Natural killer cell (primary cell): ENCODE results near the gene TM2D3. TPM values are rescaled to one million over a fixed set of nuclear protein-coding genes. Genes with fewer than 3 reads are reported as not detected.

Experiments
- ATAC-seq, 3 donors: fragments of 150-1000 bp in 2 of 3; fragments of 200-7000 bp in 1 of 3; cut with Tn5 transposase; 1 replicate in 1 of 3; 2 replicates in 2 of 3; pipeline ENCODE4 v1.10.0; 2021; ENCODE audit warnings: mild to moderate bottlenecking in 2 of 3, moderate library complexity in 2 of 3
- DNase-seq, 2 donors: peaks; one replicate each; pipeline versions ENCODE4 v3.0.0 to v3.0.0-alpha.2; 2013 to 2021; ENCODE audit warnings: mixed read lengths in 1 of 2
- H3K27ac ChIP-seq: one replicate; pipeline ENCODE4 v1.5.1; 2013; ENCODE audit warnings: mild to moderate bottlenecking, low read length
- H3K27me3 ChIP-seq: one replicate; pipeline ENCODE4 v1.6.1; 2013; ENCODE audit warnings: low read length; ENCODE audit not compliant: control insufficient read depth, insufficient read depth
- H3K36me3 ChIP-seq: one replicate; pipeline ENCODE4 v1.6.1; 2013; ENCODE audit warnings: low read length; ENCODE audit not compliant: control insufficient read depth, insufficient read depth
- H3K4me1 ChIP-seq: one replicate; pipeline ENCODE4 v1.6.1; 2013; ENCODE audit warnings: low read length; ENCODE audit not compliant: control insufficient read depth, insufficient read depth
- H3K4me3 ChIP-seq: one replicate; pipeline ENCODE4 v1.5.1; 2013; ENCODE audit warnings: low read length
- H3K9me3 ChIP-seq: one replicate; pipeline ENCODE4 v1.6.1; 2013; ENCODE audit warnings: low read length; ENCODE audit not compliant: control insufficient read depth, insufficient read depth
- H3K27ac Mint-ChIP-seq, 2 donors: one replicate each; pipeline ENCODE4 v1.8.0; 2022; ENCODE audit warnings: mild to moderate bottlenecking in 2 of 2, mixed read lengths in 2 of 2, moderate library complexity in 1 of 2
- H3K27me3 Mint-ChIP-seq, 2 donors: one replicate each; pipeline ENCODE4 v1.8.0; 2022; ENCODE audit warnings: low read depth in 2 of 2, mixed read lengths in 2 of 2
- H3K36me3 Mint-ChIP-seq: one replicate; pipeline ENCODE4 v1.8.0; 2022; ENCODE audit warnings: mixed read lengths
- H3K4me1 Mint-ChIP-seq, 2 donors: one replicate each; pipeline ENCODE4 v1.8.0; 2022; ENCODE audit warnings: mixed read lengths in 2 of 2
- H3K4me3 Mint-ChIP-seq: one replicate; pipeline ENCODE4 v1.8.0; 2022; ENCODE audit warnings: mild to moderate bottlenecking, moderate library complexity, mixed read lengths
- H3K9me3 Mint-ChIP-seq, 2 donors: one replicate each; pipeline ENCODE4 v1.8.0; 2022; ENCODE audit warnings: mixed read lengths in 2 of 2
- CTCF ChIP-seq: fragments of 200-600 bp; IDR thresholded peaks from one replicate; pipeline ENCODE4 v1.8.0; 2022; ENCODE audit warnings: antibody characterized with exemption
- WGBS: methylation state at CpG from one replicate; pipeline ENCODE4 v1.1.7; 2013; ENCODE audit warnings: missing lambda C conversion rate; ENCODE audit not compliant: insufficient coverage; 5-methylcytosine and 5-hydroxymethylcytosine counted together
- intact Hi-C: fragments of 100-400 bp; cut with micrococcal nuclease; formaldehyde crosslinking; loops from one replicate; pipeline ENCODE4 v1.14.2; 2022
- total RNA-seq, 4 donors: library from RNA; stranded (reverse); fragments of 120-200 nt in 1 of 4; gene quantifications; one replicate each; pipeline versions ENCODE4 v1.2.3 to v1.2.4, GENCODE V29; 2013 to 2022

The TM2D3 gene
- total RNA-seq, 3 donors from 2014 or later (not counting 1 experiment from before 2014, with no cell fraction given): 59.4 to 76.4 (median 71.2) TPM

- no peaks in the 10 kb centered on the region for H3K9me3 Mint-ChIP-seq
- peaks cover 0 to 4% of the 10 kb centered on the region in 2 donors for H3K4me1 Mint-ChIP-seq
- H3K27me3 ChIP-seq: no peaks in the 10 kb centered on the region
- 92% methylated on average over 23 of the region's 23 CpGs for WGBS
- no peak for DNase-seq
- H3K36me3 ChIP-seq: no peaks in the 10 kb centered on the region
- H3K36me3 Mint-ChIP-seq: no peaks in the 10 kb centered on the region
- TF ChIP-seq CTCF: no peak
- H3K4me3 Mint-ChIP-seq: no peak overlapping the region
- H3K4me1 ChIP-seq: no peaks in the 10 kb centered on the region
- no peak overlapping the region for H3K27ac ChIP-seq
- ATAC-seq: no peak
- no peaks in the 10 kb centered on the region for H3K9me3 ChIP-seq
- H3K4me3 ChIP-seq: no peak overlapping the region
- no peak overlapping the region for H3K27ac Mint-ChIP-seq
- intact Hi-C loops: no loop called here
- no peaks in the 10 kb centered on the region for H3K27me3 Mint-ChIP-seq
These were observed 42.2 kb downstream of the TM2D3 start for GRCh38 chr15:101609742-101610610.

- H3K4me3 Mint-ChIP-seq: no peak overlapping the region
- no peak for DNase-seq
- peaks cover 0 to 4% of the 10 kb centered on the region in 2 donors for H3K4me1 Mint-ChIP-seq
- H3K9me3 ChIP-seq: no peaks in the 10 kb centered on the region
- ATAC-seq: no peak
- H3K27me3 ChIP-seq: no peaks in the 10 kb centered on the region
- no peak overlapping the region for H3K27ac ChIP-seq
- H3K4me1 ChIP-seq: no peaks in the 10 kb centered on the region
- no peaks in the 10 kb centered on the region for H3K36me3 Mint-ChIP-seq
- TF ChIP-seq CTCF: no peak
- H3K36me3 ChIP-seq: no peaks in the 10 kb centered on the region
- no peak overlapping the region for H3K4me3 ChIP-seq
- H3K27me3 Mint-ChIP-seq: peaks cover 1 to 7% of the 10 kb centered on the region in 2 donors
- H3K27ac Mint-ChIP-seq: no peak overlapping the region
- intact Hi-C loops: no loop called here
- H3K9me3 Mint-ChIP-seq: no peaks in the 10 kb centered on the region
- WGBS: 88% methylated on average over 9 of the region's 9 CpGs
These were observed 44.0 kb downstream of the TM2D3 start for GRCh38 chr15:101608201-101608600.

GRCh38 chr15:101607108-101607507, 45.1 kb downstream of the TM2D3 start:
- Histone ChIP-seq H3K4me3 (no peak overlapping the region), H3K27ac (no peak overlapping the region), H3K27me3 (no peaks in the 10 kb centered on the region), H3K36me3 (no peaks in the 10 kb centered on the region), H3K4me1 (no peaks in the 10 kb centered on the region), H3K9me3 (no peaks in the 10 kb centered on the region)
- WGBS: 54% methylated on average over 2 of the region's 2 CpGs
- no peaks in the 10 kb centered on the region for H3K36me3 Mint-ChIP-seq
- no peak for TF ChIP-seq CTCF
- H3K9me3 Mint-ChIP-seq: no peaks in the 10 kb centered on the region
- DNase-seq (no peak), ATAC-seq (no peak)
- no peak overlapping the region for H3K4me3 Mint-ChIP-seq
- peaks cover 7 to 8% of the 10 kb centered on the region in 2 donors for H3K27me3 Mint-ChIP-seq
- H3K27ac Mint-ChIP-seq: no peak overlapping the region
- H3K4me1 Mint-ChIP-seq: peaks cover 0 to under 1% of the 10 kb centered on the region in 2 donors
- intact Hi-C loops: no loop called here
